HG03045 (cell line): ENCODE data around the gene KCNMA1.
"Not testable (repeated sequence)": the region's sequence is repeated elsewhere in the genome, so short reads cannot be mapped to it uniquely, and the experiment has no call there.

ENCODE experiments used
- ATAC-seq: cut with Tn5 transposase; IDR thresholded peaks from one replicate; pipeline ENCODE4 v1.9.1; 2021; ENCODE audit warnings: mild to moderate bottlenecking, moderate library complexity; ENCODE audit not compliant: unreplicated experiment

Gene KCNMA1

DNA sequence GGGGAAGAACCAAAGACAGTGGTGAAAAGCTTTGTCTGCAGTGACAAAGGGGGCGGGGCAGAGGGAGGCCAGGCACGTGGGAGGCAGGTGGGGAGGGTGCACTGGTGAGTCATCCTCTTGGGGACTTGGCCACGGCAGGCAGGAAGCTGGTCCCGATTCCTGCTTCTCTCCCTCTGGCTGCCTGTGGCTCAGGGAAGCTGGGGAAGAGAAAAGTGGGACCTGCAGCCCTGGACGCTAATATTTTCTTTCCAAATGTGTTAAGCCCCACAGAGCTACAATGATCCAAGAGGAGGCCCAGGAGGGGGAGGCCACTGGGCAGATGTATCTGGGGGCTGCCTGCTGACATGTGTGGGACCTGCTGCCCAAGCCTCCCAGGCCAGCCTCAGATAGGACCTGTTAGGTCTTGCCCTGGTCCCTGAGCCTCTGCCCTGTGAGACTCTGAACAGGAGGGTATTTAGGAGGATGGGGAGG, 231.8 kb downstream of the KCNMA1 start:
- ATAC-seq = no peak

DNA sequence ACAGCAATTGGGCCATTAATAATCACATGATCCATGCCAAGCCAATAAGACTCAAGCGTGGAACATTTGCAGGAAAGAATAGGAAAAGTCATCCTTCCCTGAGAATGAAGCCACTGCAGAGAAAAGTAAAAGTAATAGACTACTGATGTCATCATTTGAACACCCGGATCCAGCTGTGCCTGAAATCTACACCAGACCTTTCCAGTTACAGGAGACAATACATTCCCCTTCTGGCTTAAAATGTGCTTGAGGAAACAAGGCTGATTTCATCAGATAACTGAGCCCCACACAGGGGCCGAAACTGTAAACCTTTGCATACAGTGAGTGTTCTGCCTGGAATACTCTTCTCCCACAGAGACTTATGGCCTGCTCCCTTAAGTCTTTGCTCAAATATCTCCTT, 232.8 kb downstream of the KCNMA1 start:
- no peak for ATAC-seq

DNA sequence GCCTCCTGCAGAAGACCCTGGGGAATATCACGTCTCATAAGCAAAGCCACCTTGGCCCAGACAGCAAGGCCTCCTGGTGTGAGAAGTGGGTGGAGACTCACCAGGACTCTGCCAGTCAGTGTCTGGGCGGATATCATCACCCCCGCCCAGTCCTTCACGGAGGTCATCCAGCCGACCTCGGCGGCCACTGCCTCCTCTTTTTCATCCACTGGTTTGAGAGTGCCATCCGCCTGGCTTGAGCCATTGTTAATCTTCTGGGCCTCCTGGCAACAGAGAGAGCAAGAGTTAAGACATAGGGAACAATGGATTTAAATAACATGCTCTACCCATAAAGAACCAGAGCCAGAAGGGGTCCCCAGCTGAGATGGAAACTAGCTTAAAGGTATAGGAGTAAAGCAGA, 233.8 kb downstream of the KCNMA1 start:
- no peak for ATAC-seq

DNA sequence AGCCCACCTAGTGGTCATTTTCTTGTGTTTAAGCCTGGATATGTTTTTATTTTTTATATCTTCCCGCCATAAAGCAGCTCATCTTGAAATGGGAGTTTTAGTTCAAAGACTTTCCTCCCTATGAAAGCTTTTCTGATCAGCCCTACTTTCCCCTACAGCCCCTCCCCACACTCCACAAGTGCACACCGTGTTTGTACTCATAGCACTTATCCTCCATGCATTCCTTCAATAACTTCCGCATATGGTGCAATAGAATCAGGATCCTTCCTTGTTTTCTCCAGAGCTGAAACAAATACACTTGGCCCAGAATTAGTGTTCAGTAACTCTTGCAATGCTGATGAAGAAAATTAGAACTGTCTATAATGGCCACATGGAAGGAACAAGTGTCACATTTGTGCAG, 235.9 kb downstream of the KCNMA1 start:
- ATAC-seq = no peak

DNA sequence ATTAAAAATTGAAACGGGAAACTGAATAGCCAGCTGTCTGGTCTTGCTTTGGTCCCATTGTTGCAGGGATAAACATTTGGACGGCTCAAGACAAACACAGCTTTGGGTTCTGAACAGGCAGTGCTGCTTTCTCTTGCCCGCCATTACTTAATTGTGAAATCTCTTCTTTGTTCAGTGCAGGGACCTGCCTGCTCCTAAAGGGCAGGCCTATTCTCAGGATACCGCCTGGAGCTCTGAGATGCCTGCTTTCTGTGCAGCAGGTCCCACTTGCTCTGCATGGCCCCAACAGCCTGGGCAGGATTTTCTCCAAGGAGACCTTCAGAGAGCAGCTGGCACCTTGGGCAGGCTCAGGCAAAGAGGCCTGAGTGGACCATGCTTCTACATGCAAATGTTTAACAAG, 237.6 kb downstream of the KCNMA1 start:
- ATAC-seq = no peak

DNA sequence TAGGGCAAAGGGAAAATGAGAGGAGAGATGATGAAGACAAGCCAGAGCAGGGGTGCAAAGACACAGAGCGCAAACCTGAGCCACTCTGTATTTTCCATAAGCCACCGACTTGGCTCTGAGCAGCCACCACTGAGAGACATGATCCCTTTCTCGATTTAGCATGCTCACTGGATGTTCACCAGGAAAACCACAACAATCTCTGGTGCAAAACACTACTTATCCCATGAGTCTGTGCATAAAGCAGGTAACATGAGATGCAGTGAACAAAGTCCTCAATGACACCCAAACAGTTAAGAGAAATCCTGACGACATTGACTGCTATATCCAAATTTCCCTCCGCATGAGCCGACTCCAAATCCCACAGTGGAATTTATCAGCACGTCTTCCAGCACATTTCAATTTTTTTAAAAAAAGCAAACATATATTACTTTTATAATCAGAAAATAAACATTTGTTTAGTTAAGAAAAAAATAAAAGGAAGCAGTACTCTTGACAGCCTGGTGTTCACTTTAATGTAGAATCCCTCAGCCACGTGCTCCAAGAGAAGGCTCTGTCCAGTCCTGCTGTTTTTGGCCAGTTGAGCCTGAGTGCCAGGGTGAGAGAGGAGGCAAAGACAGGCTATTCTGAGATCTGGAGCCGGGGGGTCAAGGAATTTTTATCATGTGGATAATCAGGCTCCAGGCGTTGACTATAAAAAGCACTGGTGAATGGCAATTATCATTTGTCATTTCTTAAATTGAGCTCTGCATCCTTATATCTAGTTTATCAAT, 238.4 kb downstream of the KCNMA1 start:
- no peak for ATAC-seq

DNA sequence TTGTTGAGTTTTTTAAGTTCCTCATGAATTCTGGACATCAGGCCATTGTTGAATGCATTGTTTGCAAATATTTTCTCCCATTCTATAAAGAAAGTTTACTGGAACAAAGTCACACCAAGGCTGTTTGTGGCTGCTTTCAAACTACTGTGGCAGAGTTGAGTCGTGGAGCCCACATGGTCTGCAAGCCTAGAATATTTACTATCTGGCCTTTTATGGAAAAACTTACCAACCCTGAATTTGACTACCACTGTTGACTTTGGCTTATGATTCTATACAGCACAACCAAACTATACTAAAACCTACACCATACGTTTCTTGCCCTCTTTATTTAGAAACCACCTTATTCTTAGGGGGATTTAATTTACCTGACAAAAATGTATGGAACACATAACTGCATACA, 239.1 kb downstream of the KCNMA1 start:
- ATAC-seq = no peak

DNA sequence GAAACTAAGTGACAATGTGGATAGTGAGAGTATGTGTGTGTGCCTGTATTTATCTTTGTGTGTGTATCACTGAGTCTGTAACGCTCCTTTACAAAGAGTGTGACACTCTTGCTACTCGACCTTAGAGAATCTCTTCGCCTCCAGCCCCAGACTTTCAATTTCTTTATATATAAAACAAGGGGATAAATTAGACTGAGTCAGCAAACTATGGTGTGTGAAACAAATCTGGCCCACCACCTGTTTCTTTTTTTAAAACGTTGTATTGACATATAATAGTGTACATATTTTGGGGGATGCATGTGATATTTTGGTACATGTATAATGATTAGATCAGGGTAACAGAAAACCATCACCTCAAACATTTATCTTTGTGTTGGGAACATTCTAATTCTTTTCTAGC, 240.5 kb downstream of the KCNMA1 start:
- no peak for ATAC-seq

DNA sequence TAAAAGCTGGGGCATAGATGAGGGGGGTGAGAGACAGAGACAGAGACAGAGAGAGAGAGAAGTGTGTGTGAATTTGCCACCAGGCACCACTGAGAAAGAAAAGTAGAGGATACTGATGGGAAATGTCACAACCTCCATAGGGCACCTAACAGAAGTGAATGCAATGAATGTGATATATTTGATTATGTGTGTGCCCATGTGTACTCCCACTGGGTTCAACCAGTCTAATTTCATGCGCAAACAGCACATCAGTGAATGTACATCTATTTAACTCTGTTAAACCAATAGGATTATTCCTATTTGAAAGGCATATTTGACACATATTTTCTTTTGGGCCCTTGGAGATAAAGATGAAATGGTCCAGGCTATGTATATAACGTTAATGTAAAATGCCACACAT, 241.3 kb downstream of the KCNMA1 start:
- ATAC-seq = no peak

DNA sequence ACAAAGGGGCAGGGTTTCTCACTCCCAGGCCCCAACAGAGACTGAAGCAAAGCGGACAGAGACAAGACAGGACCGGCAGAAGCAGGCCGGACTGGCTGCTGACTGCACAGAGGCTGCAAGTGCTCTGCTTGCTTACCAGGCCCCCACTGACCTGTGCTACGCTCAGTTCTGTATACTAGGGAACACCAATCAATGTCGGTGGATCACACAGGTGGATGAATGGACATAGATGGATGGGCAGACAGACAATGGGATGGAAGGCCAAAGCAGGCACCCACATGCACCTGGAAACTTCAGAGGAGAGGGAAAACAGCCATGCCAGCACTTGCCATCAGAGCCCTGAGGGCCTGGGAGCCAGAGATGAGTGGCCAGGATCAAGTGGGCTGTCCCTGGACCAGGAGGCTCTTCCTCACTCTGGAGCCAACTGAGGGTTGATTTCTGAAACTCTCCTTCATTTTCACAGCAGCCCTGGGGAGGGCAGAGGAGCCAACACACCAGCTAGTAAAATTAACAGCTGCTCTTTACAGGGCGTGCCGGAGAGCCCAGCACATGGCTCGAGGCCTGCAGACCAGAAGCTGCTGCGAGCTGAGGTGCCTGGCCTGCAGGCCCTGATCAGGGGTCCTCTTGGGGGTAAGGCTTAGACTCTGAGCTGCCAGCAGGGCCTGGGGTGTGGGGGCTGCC, 243.6 kb downstream of the KCNMA1 start:
- no peak for ATAC-seq

DNA sequence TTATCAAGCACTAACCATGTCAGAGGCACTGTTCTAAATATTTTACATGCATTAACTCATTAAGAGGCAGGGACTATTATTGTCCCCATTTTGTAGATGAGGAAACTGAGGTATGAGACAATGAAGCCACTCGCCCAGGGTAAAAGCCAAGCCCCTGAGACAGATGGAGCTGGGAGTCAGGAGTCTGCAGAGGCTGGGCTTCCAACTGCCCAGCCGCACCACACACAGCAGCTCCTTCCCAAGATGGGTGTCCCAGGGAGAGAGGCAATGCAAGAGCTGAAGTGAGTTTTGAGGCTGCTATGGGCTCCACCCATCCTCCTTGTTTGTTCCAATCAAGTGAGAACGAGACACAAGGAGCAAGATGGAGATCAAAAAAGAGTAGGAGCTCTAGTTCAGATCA, 244.2 kb downstream of the KCNMA1 start:
- ATAC-seq = no peak

DNA sequence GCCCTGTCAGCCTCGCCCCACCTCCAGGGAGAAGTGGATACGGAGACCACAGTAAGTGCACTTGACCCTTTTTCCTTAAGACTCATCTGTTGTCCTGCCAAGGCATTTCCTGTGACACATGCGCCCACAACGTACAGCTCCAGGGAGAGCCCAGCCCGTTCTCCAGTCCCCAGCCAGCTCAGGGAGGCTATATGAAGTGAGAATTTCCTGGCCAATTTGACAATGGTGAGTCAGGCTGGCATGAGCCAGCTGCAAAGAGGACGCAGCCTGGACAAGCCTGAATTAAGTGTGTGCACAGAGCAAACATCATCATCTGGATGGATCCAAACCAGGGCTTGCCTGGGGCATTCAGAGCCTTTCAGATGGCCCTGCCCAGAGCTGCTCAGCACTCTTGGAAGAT, 244.8 kb downstream of the KCNMA1 start:
- ATAC-seq = no peak

DNA sequence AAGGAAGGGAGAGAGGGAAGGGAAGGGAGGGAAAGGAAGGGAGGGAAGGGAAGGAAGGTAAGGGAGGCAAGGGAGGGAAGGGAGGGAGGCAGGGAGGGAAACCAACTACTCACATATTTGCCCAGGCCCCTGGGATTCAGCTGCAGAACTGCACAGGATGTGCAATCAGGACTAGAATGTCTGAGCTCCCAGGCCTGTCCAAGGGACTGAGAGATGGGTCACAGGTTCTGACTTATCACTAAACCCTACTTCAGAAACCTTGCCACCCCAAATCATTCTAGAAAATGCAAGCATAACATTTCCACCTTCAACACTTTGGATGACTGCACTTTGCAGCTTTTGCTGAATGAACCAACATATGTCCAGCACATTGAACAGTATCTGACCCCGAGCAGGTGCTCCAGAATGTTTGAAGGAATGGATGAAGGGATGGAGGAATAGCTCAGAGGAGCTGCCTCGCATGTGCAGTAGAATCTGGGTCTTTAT, 245.3 kb downstream of the KCNMA1 start:
- ATAC-seq = no peak

DNA sequence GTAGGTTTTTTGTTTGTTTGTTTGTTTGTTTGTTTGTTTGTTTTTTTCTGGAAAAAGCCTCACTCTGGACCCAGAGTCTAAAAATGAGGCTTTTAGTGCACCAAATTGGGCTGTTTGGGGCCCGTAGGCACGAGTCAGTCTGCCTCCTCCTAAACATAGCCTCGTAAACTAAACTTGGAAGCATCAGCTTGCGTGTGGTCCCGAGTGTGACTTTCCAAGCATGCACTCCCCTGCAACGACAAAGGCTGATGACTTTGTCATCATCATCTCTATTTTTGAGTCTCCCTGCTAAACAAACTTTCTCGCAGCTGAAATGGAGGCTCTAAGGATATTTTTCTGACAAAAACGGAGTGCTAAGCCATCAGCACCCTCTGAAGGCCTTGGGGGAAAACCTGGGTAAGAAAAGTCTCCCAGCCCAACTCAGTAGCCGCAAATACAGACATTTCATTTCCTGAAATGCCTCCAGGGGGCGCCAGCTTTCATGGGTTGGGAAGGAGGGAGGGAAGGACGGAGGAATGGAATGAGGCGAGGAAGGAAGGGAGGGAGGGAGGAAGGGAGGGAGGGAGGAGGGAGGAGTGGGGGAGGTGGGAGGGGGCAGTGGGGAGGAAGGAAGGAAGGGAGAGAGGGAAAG, 245.9 kb downstream of the KCNMA1 start:
- no peak for ATAC-seq

DNA sequence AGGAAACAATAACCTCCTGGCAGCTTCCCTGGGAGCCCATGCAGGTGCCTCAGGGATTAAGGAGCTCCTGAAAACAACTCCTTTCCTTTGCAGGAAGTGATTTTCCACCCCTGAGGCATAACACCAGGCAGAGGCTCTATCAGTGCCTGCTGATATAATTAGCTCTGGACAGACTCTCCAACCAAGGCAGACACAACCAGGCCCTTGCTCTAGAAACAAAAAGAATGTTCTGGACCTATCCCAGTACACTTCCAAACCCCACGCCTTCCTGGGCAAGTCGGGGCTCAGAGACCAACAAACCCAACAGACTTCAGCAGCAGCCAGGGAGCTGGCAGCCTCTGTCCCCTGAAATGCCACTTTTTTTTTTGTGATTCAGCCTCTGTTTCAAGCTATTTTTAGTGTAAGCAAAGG, 247.1 kb downstream of the KCNMA1 start:
- ATAC-seq = no peak

DNA sequence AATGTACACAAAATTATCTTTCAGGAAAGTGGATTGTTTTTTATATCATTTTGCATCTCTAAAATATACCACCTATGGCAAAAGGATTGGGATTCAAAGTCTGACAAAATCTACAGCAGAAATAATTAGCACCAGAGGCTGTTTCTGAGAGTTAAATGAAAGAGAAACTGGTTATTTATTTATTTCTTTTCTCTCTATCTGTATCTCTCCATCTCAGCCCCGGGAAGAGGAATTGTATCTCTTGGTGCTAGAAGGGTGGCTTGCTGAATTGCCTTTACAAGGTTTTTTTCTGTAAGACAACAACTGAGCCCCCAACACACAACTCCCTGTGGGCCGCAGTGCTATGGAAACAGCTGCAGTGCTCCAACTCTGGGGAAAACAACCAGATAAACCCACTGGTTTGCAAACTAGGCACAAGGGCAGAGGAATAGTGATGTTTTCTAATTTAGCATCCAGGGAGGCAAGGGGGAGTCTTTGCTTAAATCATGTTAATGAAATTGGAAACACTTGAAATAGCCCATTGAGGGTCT, 249.0 kb downstream of the KCNMA1 start:
- no peak for ATAC-seq

DNA sequence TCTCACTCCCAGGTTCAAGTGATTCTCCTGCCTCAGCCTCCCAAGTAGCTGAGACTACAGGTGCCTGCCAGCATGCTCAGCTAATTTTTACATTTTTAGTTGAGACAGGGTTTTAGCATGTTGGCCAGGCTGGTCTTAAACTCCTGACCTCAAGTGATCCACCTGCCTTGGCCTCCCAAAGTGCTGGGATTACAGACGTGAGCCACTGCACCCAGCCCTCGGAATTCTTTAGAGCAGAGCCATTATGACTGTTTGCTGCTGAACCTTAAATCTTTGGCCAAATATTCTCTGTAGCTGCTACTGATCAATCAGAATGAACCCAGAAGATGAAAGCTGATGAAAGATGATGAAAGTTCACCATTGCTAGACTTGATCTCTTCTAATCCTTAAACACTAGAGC, 249.9 kb downstream of the KCNMA1 start:
- ATAC-seq = not testable (repeated sequence)

DNA sequence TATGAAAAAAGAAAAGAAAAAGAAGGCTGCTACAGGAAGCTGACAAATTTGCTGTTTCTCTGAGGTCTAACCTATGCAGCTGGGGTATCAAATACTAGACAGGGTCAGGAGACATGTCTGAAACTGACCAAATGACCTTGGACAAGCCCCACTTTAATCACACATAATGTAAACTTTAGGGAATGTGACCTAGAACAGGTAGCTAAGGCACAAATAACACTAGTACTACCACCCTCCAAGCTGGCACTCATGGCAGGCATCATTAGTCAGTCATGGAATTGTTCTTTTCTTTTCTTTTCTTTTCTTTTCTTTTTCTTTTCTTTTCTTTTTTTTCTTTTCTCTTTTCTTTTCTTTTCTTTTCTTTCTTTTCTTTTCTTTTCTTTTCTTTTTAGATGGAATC, 250.4 kb downstream of the KCNMA1 start:
- ATAC-seq = no peak

DNA sequence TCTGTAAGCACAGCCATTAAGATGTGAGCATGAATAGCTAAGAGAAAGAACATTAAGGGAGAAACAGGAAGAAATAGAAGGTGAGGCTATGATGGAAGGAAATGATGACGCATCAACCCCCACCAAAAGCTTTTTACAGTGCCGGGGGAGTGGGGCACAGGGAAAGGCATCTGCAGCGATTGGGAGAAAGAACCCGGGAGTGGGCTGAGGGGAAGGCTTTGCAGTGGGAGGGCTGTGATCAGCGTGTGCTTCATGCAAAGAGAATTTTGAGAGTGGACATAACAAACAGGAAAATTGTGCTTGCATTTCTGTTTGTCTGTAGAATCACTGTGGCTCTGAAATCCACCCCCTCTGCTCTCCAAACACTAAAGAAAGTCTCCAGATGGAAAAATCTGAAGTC, 250.8 kb downstream of the KCNMA1 start:
- no peak for ATAC-seq

DNA sequence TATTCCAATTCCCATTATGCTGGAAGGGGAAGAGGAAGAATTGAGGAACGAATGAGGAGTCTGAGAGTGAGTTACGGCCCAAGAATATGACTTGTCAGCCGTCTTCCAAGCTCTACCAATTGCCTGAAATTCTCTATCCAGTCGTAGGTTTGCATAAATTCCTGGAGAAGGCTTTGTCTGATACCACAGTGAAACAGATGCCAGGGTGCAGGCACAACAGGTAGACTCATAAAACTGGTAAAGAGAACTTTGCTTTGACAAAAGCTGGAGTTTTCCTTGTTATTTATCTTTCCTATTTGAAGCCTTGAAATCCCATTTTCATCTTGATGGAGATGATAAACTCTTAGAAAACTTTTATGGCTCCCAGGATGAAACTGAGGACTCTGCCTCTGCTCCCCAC, 251.2 kb downstream of the KCNMA1 start:
- ATAC-seq = no peak

DNA sequence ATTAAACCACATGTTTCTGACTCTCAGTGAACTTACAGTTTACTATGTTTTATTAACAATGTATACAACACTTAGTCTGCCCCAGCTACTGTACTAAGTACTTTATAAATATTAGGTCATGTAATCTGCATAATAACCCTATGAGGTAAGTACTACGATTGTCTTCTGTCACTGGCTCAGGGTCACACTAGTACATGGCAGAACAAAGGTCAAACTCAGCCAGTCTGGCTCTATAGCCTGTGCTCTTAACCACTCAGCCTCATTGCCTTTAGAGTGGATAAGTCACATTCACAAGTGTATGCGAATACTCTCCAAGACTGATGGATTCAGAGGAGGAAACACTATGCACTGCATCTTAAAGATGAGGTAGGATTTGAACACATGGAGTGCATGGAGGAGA, 252.3 kb downstream of the KCNMA1 start:
- ATAC-seq = no peak
